ENCODE data around the gene FPR2.

The FPR2 gene

DNA sequence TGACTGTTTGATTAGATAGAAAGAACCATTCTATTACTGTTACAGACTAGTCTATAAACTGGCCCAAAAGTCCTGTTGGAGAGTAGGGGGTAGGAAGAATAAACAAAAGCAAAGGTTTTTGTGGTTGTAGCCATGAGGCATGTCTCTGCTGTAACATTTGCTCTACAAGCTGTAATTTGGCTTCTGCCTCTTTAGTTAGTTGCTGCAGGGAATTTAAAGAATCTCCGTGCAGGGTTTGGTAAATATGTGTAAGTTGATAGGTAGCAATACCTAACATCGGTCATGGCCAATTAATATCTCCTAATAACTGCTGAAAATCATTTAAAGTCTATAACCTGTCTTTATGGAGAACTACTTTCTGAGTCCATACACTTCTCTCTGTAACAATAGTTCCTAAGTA is 46.9 kb downstream of the FPR2 start:
- DNase-seq = no peak

GRCh38 chr19:51808333-51808986 is 47.5 kb downstream of the FPR2 start:
- no peak for DNase-seq

DNA sequence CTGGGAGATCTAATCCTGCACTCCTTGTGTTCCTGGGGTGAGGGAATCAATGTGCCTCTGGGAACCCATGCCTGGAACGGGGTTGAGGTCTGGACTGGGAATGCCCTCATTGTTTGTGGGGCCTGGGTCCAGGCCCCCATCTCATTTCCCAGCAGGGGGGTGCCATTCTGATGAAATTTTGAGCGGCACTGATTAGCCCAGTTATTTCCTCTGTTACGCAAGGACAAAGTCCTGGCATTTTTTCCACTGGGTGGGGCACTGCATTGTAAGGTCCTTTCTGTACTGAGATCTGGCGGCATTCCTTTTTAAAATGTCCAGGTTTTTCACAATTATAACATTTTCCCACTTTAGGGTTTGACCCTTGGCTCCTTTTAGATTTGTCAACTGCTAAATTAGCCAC is 48.8 kb downstream of the FPR2 start:
- DNase-seq = no peak

DNA sequence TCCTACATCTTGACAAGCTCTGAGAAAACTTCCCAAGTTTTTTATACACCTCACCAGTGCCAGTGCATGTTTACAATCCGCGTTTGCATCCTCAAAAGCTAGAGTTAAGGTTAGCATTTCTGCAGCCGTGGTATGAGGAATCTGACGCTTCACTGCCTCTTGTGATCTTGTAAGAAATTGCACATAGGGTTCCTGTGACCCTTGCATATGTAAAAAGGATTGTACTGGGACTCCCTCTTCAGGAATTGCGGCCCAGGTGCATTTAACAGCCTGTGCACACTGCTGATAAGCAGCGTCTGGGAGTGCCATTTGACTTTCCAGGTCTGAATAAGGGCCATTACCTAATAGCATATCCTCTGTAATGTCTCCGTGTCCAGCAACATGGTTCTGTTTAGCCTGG is 49.2 kb downstream of the FPR2 start:
- no peak for DNase-seq

DNA sequence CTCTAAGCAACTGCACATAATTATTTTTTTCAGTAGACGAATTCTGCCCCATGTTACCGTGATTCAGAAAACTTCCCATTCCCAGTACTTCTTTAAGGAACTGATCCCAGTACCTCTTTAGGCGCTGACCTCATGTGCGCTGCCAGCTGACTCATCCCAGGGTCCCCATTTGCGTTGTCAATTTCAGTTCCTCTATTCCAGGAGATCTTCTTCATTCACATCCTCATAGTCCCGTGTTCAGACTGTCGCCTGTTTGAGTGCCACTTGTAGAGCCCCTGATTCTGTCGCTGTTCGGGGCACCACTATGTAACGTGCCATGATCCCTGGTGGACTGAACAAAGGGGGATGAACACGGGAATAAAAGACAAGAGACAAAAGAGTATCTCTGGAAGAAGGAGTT is 50.4 kb downstream of the FPR2 start:
- no peak for DNase-seq

DNA sequence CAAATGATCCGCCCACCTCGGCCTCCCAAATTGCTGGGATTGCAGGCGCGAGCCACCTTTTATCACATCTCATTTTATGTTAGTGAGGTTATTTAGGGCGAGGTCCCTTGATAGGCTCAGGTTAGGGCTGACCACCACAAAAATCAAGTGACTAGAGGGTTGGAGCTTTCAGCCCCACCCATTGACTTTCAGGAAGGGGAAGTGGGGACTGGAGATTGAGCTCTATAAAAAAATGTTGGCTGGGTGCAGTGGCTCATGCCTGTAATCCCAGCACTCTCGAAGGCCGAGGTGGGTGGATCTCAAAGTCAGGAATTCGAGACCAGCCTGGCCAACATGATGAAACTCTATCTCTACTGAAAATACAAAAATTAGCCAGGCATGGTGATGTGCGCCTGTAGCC is 54.1 kb downstream of the FPR2 start:
- no peak for DNase-seq

DNA sequence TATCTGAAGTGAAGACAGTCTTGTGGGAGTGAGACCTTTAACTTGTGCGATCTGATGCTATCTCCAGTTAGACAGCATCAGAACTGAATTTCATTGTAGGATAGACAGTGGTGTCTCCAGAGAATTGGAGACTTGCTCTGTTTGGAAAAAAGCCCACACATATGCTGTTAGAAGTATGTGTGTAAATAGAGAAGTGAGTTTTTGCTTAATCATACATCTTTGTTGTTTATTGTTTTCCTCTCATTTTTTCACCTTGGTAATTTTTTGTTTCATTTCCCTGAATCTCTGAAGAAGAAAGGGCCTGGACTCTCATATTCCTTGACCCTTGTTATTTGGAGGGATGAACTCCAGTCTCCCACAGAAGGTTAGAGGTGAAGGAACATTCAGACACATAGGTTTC is 55.7 kb downstream of the FPR2 start:
- DNase-seq = no peak

DNA sequence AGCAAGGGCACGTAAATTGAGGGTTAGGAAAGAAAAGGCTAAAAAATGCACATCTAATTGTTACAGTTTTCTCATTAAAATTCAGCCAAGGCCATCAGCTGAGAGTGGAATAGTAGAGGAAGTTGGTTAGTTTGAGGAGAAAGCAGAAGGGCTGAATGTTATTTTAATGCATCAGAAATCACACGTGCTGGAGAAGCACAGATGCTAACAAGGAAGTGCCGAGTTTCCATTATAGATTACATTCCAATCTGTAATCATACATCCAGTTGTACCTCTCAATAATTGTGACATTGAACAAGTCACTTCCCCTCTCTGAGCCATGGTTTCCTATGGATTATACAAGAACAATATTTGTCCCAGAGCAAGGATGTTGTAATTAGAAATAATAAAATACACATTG is 59.0 kb downstream of the FPR2 start:
- no peak for DNase-seq
